Measurements from ENCODE around the gene TTC33. TPM values are rescaled to one million over a fixed set of nuclear protein-coding genes. Genes with fewer than 3 reads are reported as not detected.

Gene TTC33
- total RNA-seq, 4 donors from 2014 or later, result 6.4 to 67.3 (median 17.4) TPM

- no peaks in the 10 kb centered on the region for H3K36me3 ChIP-seq
- in situ Hi-C loops (cut with MboI; ENCODE audit: low pct_ligation_motif_present in 1 of 4, low pct_unique_long_range_greater_than_20kb in 1 of 4, low sequenced_read_pairs in 3 of 4) (no loop called here), intact Hi-C loops (cut with DNase I; ENCODE audit: low total_unique reads) (no loop called here)
- H3K4me1 ChIP-seq, result no peaks in the 10 kb centered on the region
- H3K4me3 ChIP-seq, result no peak overlapping the region
- H3K27ac ChIP-seq, result no peak overlapping the region
- TF ChIP-seq CTCF (IDR thresholded peaks at IDR 0.05) (no peak), POLR2A (IDR thresholded peaks at IDR 0.05) (no peak), POLR2AphosphoS5 (IDR thresholded peaks at IDR 0.05) (no peak), EP300 (IDR thresholded peaks at IDR 0.05; ENCODE audit: low read depth) (no peak)
- DNase-seq, result no peak
- WGBS, 2 donors (ENCODE audit: low coverage in 1 of 2), result 76 to 78% methylated on average over 3 of the region's 3 CpGs
- no peaks in the 10 kb centered on the region for H3K9me3 ChIP-seq
- no peaks in the 10 kb centered on the region for H3K27me3 ChIP-seq
Observed at GRCh38 chr5:40521108-40521785, 234.5 kb downstream of the TTC33 start.

GRCh38 chr5:40518485-40518917 lies 237.3 kb downstream of the TTC33 start:
- Histone ChIP-seq H3K4me1 (no peaks in the 10 kb centered on the region), H3K36me3 (no peaks in the 10 kb centered on the region), H3K27me3 (no peaks in the 10 kb centered on the region), H3K9me3 (no peaks in the 10 kb centered on the region), H3K4me3 (no peak overlapping the region), H3K27ac (no peak overlapping the region)
- no peak for DNase-seq
- intact Hi-C loops (cut with DNase I; ENCODE audit: low total_unique reads) (no loop called here), in situ Hi-C loops (cut with MboI; ENCODE audit: low pct_ligation_motif_present in 1 of 4, low pct_unique_long_range_greater_than_20kb in 1 of 4, low sequenced_read_pairs in 3 of 4) (no loop called here)
- TF ChIP-seq POLR2AphosphoS5 (IDR thresholded peaks at IDR 0.05) (no peak), EP300 (IDR thresholded peaks at IDR 0.05; ENCODE audit: low read depth) (no peak), CTCF (IDR thresholded peaks at IDR 0.05) (no peak), POLR2A (IDR thresholded peaks at IDR 0.05) (no peak)
- 40 to 71% methylated on average over 2 to 4 of the region's 4 CpGs for WGBS, 2 donors (ENCODE audit: low coverage in 1 of 2)

GRCh38 chr5:40515476-40515875 lies 240.3 kb downstream of the TTC33 start:
- 82 to 91% methylated on average over 4 of the region's 4 CpGs for WGBS, 2 donors (ENCODE audit: low coverage in 1 of 2)
- H3K4me1 ChIP-seq, result no peaks in the 10 kb centered on the region
- intact Hi-C loops (cut with DNase I; ENCODE audit: low total_unique reads), result no loop called here
- in situ Hi-C loops (cut with MboI; ENCODE audit: low pct_ligation_motif_present in 1 of 4, low pct_unique_long_range_greater_than_20kb in 1 of 4, low sequenced_read_pairs in 3 of 4), result no loop called here
- H3K4me3 ChIP-seq, result no peak overlapping the region
- no peak overlapping the region for H3K27ac ChIP-seq
- no peaks in the 10 kb centered on the region for H3K9me3 ChIP-seq
- H3K27me3 ChIP-seq, result no peaks in the 10 kb centered on the region
- TF ChIP-seq EP300 (IDR thresholded peaks at IDR 0.05; ENCODE audit: low read depth) (no peak), POLR2AphosphoS5 (IDR thresholded peaks at IDR 0.05) (no peak), POLR2A (IDR thresholded peaks at IDR 0.05) (no peak), CTCF (IDR thresholded peaks at IDR 0.05) (no peak)
- no peak for DNase-seq
- no peaks in the 10 kb centered on the region for H3K36me3 ChIP-seq

GRCh38 chr5:40514976-40515375 lies 240.8 kb downstream of the TTC33 start:
- intact Hi-C loops (cut with DNase I; ENCODE audit: low total_unique reads), result no loop called here
- no peak for TF ChIP-seq POLR2AphosphoS5 (IDR thresholded peaks at IDR 0.05)
- no peak for TF ChIP-seq CTCF (IDR thresholded peaks at IDR 0.05)
- TF ChIP-seq EP300 (IDR thresholded peaks at IDR 0.05; ENCODE audit: low read depth), result no peak
- no peak for TF ChIP-seq POLR2A (IDR thresholded peaks at IDR 0.05)

More at GRCh38 chr5:40514976-40515375, 240.8 kb downstream of the TTC33 start:
- WGBS, 2 donors (ENCODE audit: low coverage in 1 of 2), result 75 to 78% methylated on average over 3 to 5 of the region's 5 CpGs
- no peaks in the 10 kb centered on the region for H3K27me3 ChIP-seq
- in situ Hi-C loops (cut with MboI; ENCODE audit: low pct_ligation_motif_present in 1 of 4, low pct_unique_long_range_greater_than_20kb in 1 of 4, low sequenced_read_pairs in 3 of 4), result no loop called here
- H3K36me3 ChIP-seq, result no peaks in the 10 kb centered on the region
- DNase-seq, result no peak
- H3K9me3 ChIP-seq, result no peaks in the 10 kb centered on the region
- no peak overlapping the region for H3K4me3 ChIP-seq
- H3K4me1 ChIP-seq, result no peaks in the 10 kb centered on the region
- H3K27ac ChIP-seq, result no peak overlapping the region
